ENCODE measurements around the gene FRYL. TPM values are rescaled to one million over a fixed set of nuclear protein-coding genes. Genes with fewer than 3 reads are reported as not detected.

The FRYL gene
- total and polyA plus RNA-seq, 12 donors = 11.7 to 60.1 (median 36.4) TPM

- Histone ChIP-seq H3K27ac (no peak overlapping the region), H3K27me3 (no peaks in the 10 kb centered on the region), H3K4me1 (peaks cover 0 to 11% (median 0%) of the 10 kb centered on the region in 9 donors), H3K9me3 (no peaks in the 10 kb centered on the region), H3K36me3 (no peaks in the 10 kb centered on the region), H3K4me3 (no peak overlapping the region)
- no peak for ATAC-seq
- intact Hi-C loops (cut with DNase I) = no loop called here
- DNase-seq = no peak
- no peak for TF ChIP-seq CTCF (IDR thresholded peaks at IDR 0.05)
These were observed 11.2 kb upstream of the FRYL start for GRCh38 chr4:48791313-48791712.

- Histone ChIP-seq H3K27ac (no peak overlapping the region), H3K36me3 (no peaks in the 10 kb centered on the region), H3K27me3 (no peaks in the 10 kb centered on the region), H3K4me3 (no peak overlapping the region), H3K4me1 (peaks cover 0 to 11% (median 0%) of the 10 kb centered on the region in 9 donors), H3K9me3 (no peaks in the 10 kb centered on the region)
- intact Hi-C loops (cut with DNase I) = no loop called here
- DNase-seq (no peak), ATAC-seq (no peak)
- TF ChIP-seq CTCF (IDR thresholded peaks at IDR 0.05) = no peak
These were observed 10.5 kb upstream of the FRYL start for GRCh38 chr4:48790561-48790960.

- no peak for DNase-seq
- WGBS, 2 donors = 71 to 82% methylated on average over 1 of the region's 1 CpG
- ATAC-seq = no peak
- Histone ChIP-seq H3K36me3 (no peaks in the 10 kb centered on the region), H3K4me3 (no peak overlapping the region), H3K4me1 (peaks cover 0 to 2% (median 0%) of the 10 kb centered on the region in 9 donors), H3K9me3 (no peaks in the 10 kb centered on the region), H3K27ac (no peak overlapping the region), H3K27me3 (no peaks in the 10 kb centered on the region)
- intact Hi-C loops (cut with DNase I) = loop anchor here in 2 of 10 donors (10.0 kb wide), 2 partner anchors 48 to 178 kb away; partner anchors contain the start of gene OCIAD1 (in 1 of the 2)
- no peak for TF ChIP-seq CTCF (IDR thresholded peaks at IDR 0.05)
These were observed 7.0 kb upstream of the FRYL start for GRCh38 chr4:48787056-48787455.

GRCh38 chr4:48786549-48786948 is 6.5 kb upstream of the FRYL start:
- no peak for TF ChIP-seq CTCF (IDR thresholded peaks at IDR 0.05)
- Histone ChIP-seq H3K36me3 (no peaks in the 10 kb centered on the region), H3K4me1 (peaks cover 0 to under 1% (median 0%) of the 10 kb centered on the region in 9 donors), H3K27ac (no peak overlapping the region), H3K9me3 (no peaks in the 10 kb centered on the region), H3K4me3 (no peak overlapping the region), H3K27me3 (no peaks in the 10 kb centered on the region)
- WGBS, 2 donors = 87 to 89% methylated on average over 2 of the region's 2 CpGs
- intact Hi-C loops (cut with DNase I) = loop anchor here in 2 of 10 donors (10.0 kb wide), 2 partner anchors 48 to 178 kb away; partner anchors contain the start of gene OCIAD1 (in 1 of the 2)
- DNase-seq = no peak
- no peak for ATAC-seq

Measured in heart right ventricle (tissue), 16 donors.